Mesothelial cell of epicardium (in vitro differentiated cells): Measurements from ENCODE around the gene GPR82. TPM values are rescaled to one million over a fixed set of nuclear protein-coding genes. Genes with fewer than 3 reads are reported as not detected.

Experiments
- DNase-seq, 2 experiments: peaks; one replicate each; pipeline ENCODE4 v3.0.0; 2021; ENCODE audit warnings: low spot score in 2 of 2; ENCODE audit not compliant: unreplicated experiment in 2 of 2
- H3K27ac Mint-ChIP-seq: 2 replicates; pipeline ENCODE4 v1.8.0; 2021; ENCODE audit warnings: mixed read lengths
- H3K27me3 Mint-ChIP-seq: 2 replicates; pipeline ENCODE4 v1.8.0; 2021; ENCODE audit warnings: low read depth, mixed read lengths
- H3K36me3 Mint-ChIP-seq: 2 replicates; pipeline ENCODE4 v1.8.0; 2021; ENCODE audit warnings: mixed read lengths
- H3K4me1 Mint-ChIP-seq: 2 replicates; pipeline ENCODE4 v1.8.0; 2021; ENCODE audit warnings: mixed read lengths
- H3K4me3 Mint-ChIP-seq: 2 replicates; pipeline ENCODE4 v1.8.0; 2021; ENCODE audit warnings: mild to moderate bottlenecking, moderate library complexity, mixed read lengths
- H3K9me3 Mint-ChIP-seq: 2 replicates; pipeline ENCODE4 v1.8.0; 2021; ENCODE audit warnings: mixed read lengths
- CTCF ChIP-seq: fragments of 200-600 bp; sonication (generic); IDR thresholded peaks from one replicate; pipeline ENCODE4 v1.5.0; 2021; ENCODE audit warnings: antibody characterized with exemption; ENCODE audit not compliant: unreplicated experiment
- total RNA-seq: library from RNA; stranded (reverse); gene quantifications from 3 replicates; pipeline ENCODE4 v1.2.1, GENCODE V29; 2021

The GPR82 gene
- total RNA-seq, 1 donor from 2014 or later = not detected

- Mint-ChIP-seq H3K4me3 (no peak overlapping the region), H3K36me3 (peaks cover 11% of the 10 kb centered on the region), H3K9me3 (peaks cover 20% of the 10 kb centered on the region), H3K27ac (no peak overlapping the region), H3K4me1 (no peaks in the 10 kb centered on the region), H3K27me3 (no peaks in the 10 kb centered on the region)
- DNase-seq = no peak
- TF ChIP-seq CTCF = no peak
Measured at GRCh38 chrX:41739871-41740270, 15.9 kb downstream of the GPR82 start.

- H3K4me1 Mint-ChIP-seq = no peaks in the 10 kb centered on the region
- H3K4me3 Mint-ChIP-seq = no peak overlapping the region
- H3K27ac Mint-ChIP-seq = no peak overlapping the region
- H3K9me3 Mint-ChIP-seq = peaks cover 24% of the 10 kb centered on the region
- no peak for TF ChIP-seq CTCF
- no peaks in the 10 kb centered on the region for H3K27me3 Mint-ChIP-seq
- H3K36me3 Mint-ChIP-seq = no peaks in the 10 kb centered on the region
- DNase-seq = no peak
Measured at GRCh38 chrX:41750716-41751115, 26.7 kb downstream of the GPR82 start.

- Mint-ChIP-seq H3K4me1 (no peaks in the 10 kb centered on the region), H3K27me3 (no peaks in the 10 kb centered on the region), H3K36me3 (no peaks in the 10 kb centered on the region), H3K27ac (no peak overlapping the region), H3K4me3 (no peak overlapping the region), H3K9me3 (peaks cover 27% of the 10 kb centered on the region)
- no peak for TF ChIP-seq CTCF
- no peak for DNase-seq
Measured at GRCh38 chrX:41758401-41758800, 34.4 kb downstream of the GPR82 start.

GRCh38 chrX:41759817-41760216, 35.8 kb downstream of the GPR82 start:
- no peak for TF ChIP-seq CTCF
- Mint-ChIP-seq H3K4me1 (no peaks in the 10 kb centered on the region), H3K9me3 (peaks cover 30% of the 10 kb centered on the region), H3K36me3 (no peaks in the 10 kb centered on the region), H3K27ac (no peak overlapping the region), H3K27me3 (no peaks in the 10 kb centered on the region), H3K4me3 (no peak overlapping the region)
- DNase-seq = no peak

- no peak for TF ChIP-seq CTCF
Measured at GRCh38 chrX:41761169-41761568, 37.2 kb downstream of the GPR82 start.

GRCh38 chrX:41761702-41762101, 37.7 kb downstream of the GPR82 start:
- no peaks in the 10 kb centered on the region for H3K27me3 Mint-ChIP-seq
- no peaks in the 10 kb centered on the region for H3K36me3 Mint-ChIP-seq
- no peaks in the 10 kb centered on the region for H3K4me1 Mint-ChIP-seq
- H3K4me3 Mint-ChIP-seq = no peak overlapping the region
- no peak for TF ChIP-seq CTCF
- DNase-seq = no peak
- no peak overlapping the region for H3K27ac Mint-ChIP-seq
- H3K9me3 Mint-ChIP-seq = peaks cover 19% of the 10 kb centered on the region

More at GRCh38 chrX:41761169-41761568, 37.2 kb downstream of the GPR82 start:
- no peaks in the 10 kb centered on the region for H3K27me3 Mint-ChIP-seq
- no peak overlapping the region for H3K4me3 Mint-ChIP-seq
- H3K9me3 Mint-ChIP-seq = peaks cover 19% of the 10 kb centered on the region
- H3K4me1 Mint-ChIP-seq = no peaks in the 10 kb centered on the region
- H3K27ac Mint-ChIP-seq = no peak overlapping the region
- DNase-seq = no peak
- no peaks in the 10 kb centered on the region for H3K36me3 Mint-ChIP-seq
